ENCODE measurements around the gene HIP1.

- TF ChIP-seq POLR2A (IDR thresholded peaks at IDR 0.05) (no peak), CTCF (IDR thresholded peaks at IDR 0.05) (no peak), EP300 (IDR thresholded peaks at IDR 0.05) (no peak), POLR2AphosphoS5 (IDR thresholded peaks at IDR 0.05) (no peak)
Measured at GRCh38 chr7:75630549-75630948, 108.2 kb downstream of the HIP1 start.

Data from sigmoid colon (tissue), 4 donors.